GM12865 (cell line): ENCODE results near the gene USH2A.
"Not testable (repeated sequence)": the region's sequence is repeated elsewhere in the genome, so short reads cannot be mapped to it uniquely, and the experiment has no call there.

Experiments
- DNase-seq: peaks from one replicate; pipeline ENCODE4 v3.0.0; 2010; ENCODE audit warnings: low read depth
- H3K4me3 ChIP-seq: 2 replicates; pipeline ENCODE4 v1.5.1; 2011; ENCODE audit warnings: mild to moderate bottlenecking, low read depth, low read length, control low read depth
- TF ChIP-seq, protein P1 (sequence below): IDR thresholded peaks from 2 replicates; pipeline ENCODE4 v1.5.1; 2011; ENCODE audit warnings: low read length, control low read depth, low read depth, inconsistent platforms; ENCODE audit not compliant: insufficient read depth; ENCODE audit errors: missing control alignments

Gene USH2A

DNA sequence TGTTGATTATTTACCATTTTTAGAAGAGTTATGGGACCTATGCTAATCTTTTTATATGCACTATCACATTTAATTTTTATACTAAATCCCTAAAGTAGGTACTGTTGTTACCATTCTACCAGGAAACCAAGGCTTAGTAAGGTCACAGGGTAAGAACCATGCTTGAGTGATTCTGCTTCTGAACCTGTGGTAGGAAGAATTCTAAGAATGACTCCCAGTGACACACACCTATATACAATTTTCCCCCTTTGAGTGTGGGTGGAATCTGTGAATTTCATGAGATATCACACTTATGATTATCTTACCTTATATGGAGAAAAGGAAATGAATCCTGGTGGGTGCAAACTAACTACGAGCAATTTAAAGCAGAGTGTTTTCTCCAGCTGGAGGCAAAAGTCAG, 391.0 kb downstream of the USH2A start:
- no peak overlapping the region for H3K4me3 ChIP-seq
- no peak for DNase-seq
- TF ChIP-seq, protein P1, sequence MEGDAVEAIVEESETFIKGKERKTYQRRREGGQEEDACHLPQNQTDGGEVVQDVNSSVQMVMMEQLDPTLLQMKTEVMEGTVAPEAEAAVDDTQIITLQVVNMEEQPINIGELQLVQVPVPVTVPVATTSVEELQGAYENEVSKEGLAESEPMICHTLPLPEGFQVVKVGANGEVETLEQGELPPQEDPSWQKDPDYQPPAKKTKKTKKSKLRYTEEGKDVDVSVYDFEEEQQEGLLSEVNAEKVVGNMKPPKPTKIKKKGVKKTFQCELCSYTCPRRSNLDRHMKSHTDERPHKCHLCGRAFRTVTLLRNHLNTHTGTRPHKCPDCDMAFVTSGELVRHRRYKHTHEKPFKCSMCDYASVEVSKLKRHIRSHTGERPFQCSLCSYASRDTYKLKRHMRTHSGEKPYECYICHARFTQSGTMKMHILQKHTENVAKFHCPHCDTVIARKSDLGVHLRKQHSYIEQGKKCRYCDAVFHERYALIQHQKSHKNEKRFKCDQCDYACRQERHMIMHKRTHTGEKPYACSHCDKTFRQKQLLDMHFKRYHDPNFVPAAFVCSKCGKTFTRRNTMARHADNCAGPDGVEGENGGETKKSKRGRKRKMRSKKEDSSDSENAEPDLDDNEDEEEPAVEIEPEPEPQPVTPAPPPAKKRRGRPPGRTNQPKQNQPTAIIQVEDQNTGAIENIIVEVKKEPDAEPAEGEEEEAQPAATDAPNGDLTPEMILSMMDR, result no peak

- no peak overlapping the region for H3K4me3 ChIP-seq
- TF ChIP-seq, protein P1, result no peak
- no peak for DNase-seq
Observed at GRCh38 chr1:216028631-216029030, 394.6 kb downstream of the USH2A start.

GRCh38 chr1:216024546-216024945, 398.7 kb downstream of the USH2A start:
- H3K4me3 ChIP-seq, result no peak overlapping the region
- DNase-seq, result no peak
- TF ChIP-seq, protein P1, result no peak

- H3K4me3 ChIP-seq, result no peak overlapping the region
- TF ChIP-seq, protein P1, result no peak
- DNase-seq, result no peak
Observed at GRCh38 chr1:216020743-216021345, 402.4 kb downstream of the USH2A start.

- TF ChIP-seq, protein P1, result no peak
- DNase-seq, result no peak
- no peak overlapping the region for H3K4me3 ChIP-seq
Observed at GRCh38 chr1:216015116-216015515, 408.1 kb downstream of the USH2A start.

GRCh38 chr1:216014086-216014485, 409.2 kb downstream of the USH2A start:
- DNase-seq, result no peak
- no peak overlapping the region for H3K4me3 ChIP-seq
- TF ChIP-seq, protein P1, result no peak

DNA sequence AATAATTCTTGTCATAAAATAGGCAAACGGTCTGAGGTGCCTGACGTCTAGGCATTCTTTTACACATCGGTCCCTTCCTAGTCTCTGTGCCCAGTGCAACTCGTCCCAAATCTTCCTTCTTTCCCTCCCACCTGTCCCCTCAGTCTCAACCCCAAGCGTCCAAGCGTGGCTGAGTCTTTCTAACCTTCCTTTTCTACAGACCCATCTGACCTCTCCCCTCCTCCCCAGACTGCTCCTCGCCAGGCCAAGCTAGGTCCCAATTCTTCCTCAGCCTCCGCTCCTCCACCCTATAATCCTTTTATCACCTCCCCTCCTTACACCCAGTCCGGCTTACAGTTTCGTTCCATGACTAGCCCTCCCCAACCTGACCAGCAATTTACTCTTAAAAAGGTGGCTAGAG, 413.8 kb downstream of the USH2A start:
- DNase-seq, result not testable (repeated sequence)

GRCh38 chr1:216005916-216006315, 417.3 kb downstream of the USH2A start:
- no peak overlapping the region for H3K4me3 ChIP-seq
- peak; percentile 31 for DNase-seq
- TF ChIP-seq, protein P1, result no peak

More for the DNA sequence above, 413.8 kb downstream of the USH2A start:
- not testable (repeated sequence) for H3K4me3 ChIP-seq
